HepG2 (cell line): Measurements from ENCODE around the gene ZMIZ1. TPM values are rescaled to one million over a fixed set of nuclear protein-coding genes. Genes with fewer than 3 reads are reported as not detected.

ENCODE experiments used
- CENPT ChIP-seq: sonication (generic); formaldehyde crosslinking; IDR thresholded peaks from 2 replicates; pipeline ENCODE4 v1.8.0; 2022; ENCODE audit warnings: low read depth, mild to moderate bottlenecking, moderate library complexity, missing genetic modification reagents
- CREM ChIP-seq, 2 experiments: sonication (generic) in 1 of 2; formaldehyde crosslinking in 1 of 2; IDR thresholded peaks; 2 replicates each; pipeline versions ENCODE4 v1.4.0 to v1.6.1; 2016 to 2020; ENCODE audit warnings: antibody characterized with exemption in 1 of 2, mild to moderate bottlenecking in 1 of 2, missing genetic modification reagents in 1 of 2
- GPBP1L1 ChIP-seq: sonication (generic); formaldehyde crosslinking; IDR thresholded peaks from 2 replicates; pipeline ENCODE4 v1.5.0; 2020; ENCODE audit warnings: mild to moderate bottlenecking, missing genetic modification reagents
- HHEX ChIP-seq: IDR thresholded peaks from 2 replicates; pipeline ENCODE4 v1.6.1; 2016; ENCODE audit warnings: control low read depth
- NR2F6 ChIP-seq, 2 experiments: IDR thresholded peaks; 2 replicates each; pipeline ENCODE4 v1.6.1; 2016; ENCODE audit warnings: antibody characterized with exemption in 1 of 2, mild to moderate bottlenecking in 1 of 2
- TARDBP ChIP-seq: sonication (generic); formaldehyde crosslinking; IDR thresholded peaks from 2 replicates; pipeline ENCODE4 v1.8.0; 2022; ENCODE audit warnings: mild to moderate bottlenecking, missing genetic modification reagents
- THAP7 ChIP-seq: sonication (generic); formaldehyde crosslinking; IDR thresholded peaks from 2 replicates; pipeline ENCODE4 v1.8.1; 2023; ENCODE audit warnings: mild to moderate bottlenecking, missing genetic modification reagents
- WIZ ChIP-seq: sonication (generic); formaldehyde crosslinking; IDR thresholded peaks from 2 replicates; pipeline ENCODE4 v1.5.1; 2020; ENCODE audit warnings: mild to moderate bottlenecking, missing genetic modification reagents
- ZBTB40 ChIP-seq, 2 experiments: fragments of 450-650 bp in 1 of 2; sonication (generic) in 1 of 2; formaldehyde crosslinking in 1 of 2; IDR thresholded peaks; 2 replicates each; pipeline versions ENCODE4 v1.6.1 to v1.8.0; 2016 to 2022; ENCODE audit warnings: antibody characterized with exemption in 1 of 2, mild to moderate bottlenecking in 1 of 2, missing genetic modification reagents in 1 of 2
- ZKSCAN5 ChIP-seq: sonication (generic); formaldehyde crosslinking; IDR thresholded peaks from 2 replicates; pipeline ENCODE4 v1.5.1; 2020; ENCODE audit warnings: mild to moderate bottlenecking, missing genetic modification reagents
- ZNF687 ChIP-seq: sonication (generic); formaldehyde crosslinking; IDR thresholded peaks from 2 replicates; pipeline ENCODE4 v1.5.1; 2020; ENCODE audit warnings: mild to moderate bottlenecking, missing genetic modification reagents, moderate library complexity
- ZNF7 ChIP-seq: IDR thresholded peaks from 2 replicates; pipeline ENCODE4 v1.6.1; 2016; ENCODE audit warnings: missing biosample characterization, missing genetic modification reagents
- ZNF746 ChIP-seq: sonication (generic); formaldehyde crosslinking; IDR thresholded peaks from 2 replicates; pipeline ENCODE4 v1.8.0; 2022; ENCODE audit warnings: mild to moderate bottlenecking, missing genetic modification reagents
- ZNF83 ChIP-seq: sonication (generic); formaldehyde crosslinking; IDR thresholded peaks from 2 replicates; pipeline ENCODE4 v1.4.0; 2020; ENCODE audit warnings: missing genetic modification reagents, mild to moderate bottlenecking, borderline replicate concordance
- polyA plus RNA-seq, 8 experiments: library from polyadenylated mRNA; depleted of rRNA in 3 of 8; stranded (reverse) in 7 of 8; unstranded in 1 of 8; fragments of >200 nt; fragmentation: Illumina TruSeq in 4 of 8; extraction: Trizol in 4 of 8; gene quantifications; 2 replicates each; pipeline versions ENCODE4 v1.2.1 to v1.2.3, GENCODE V29; 2011 to 2016; ENCODE audit warnings: low read depth in 4 of 8, missing spikeins in 1 of 8, mixed read lengths in 1 of 8; ENCODE audit not compliant: insufficient read depth in 1 of 8
- total RNA-seq, 5 experiments: library from RNA; depleted of rRNA; stranded (reverse); fragments of >200 nt; fragmentation: Illumina TruSeq; extraction: Trizol; gene quantifications; 2 replicates each; pipeline ENCODE4 v1.2.3, GENCODE V29; 2016; ENCODE audit warnings: low read depth in 1 of 5

Gene ZMIZ1
- total and polyA plus RNA-seq, 2 of the 13 experiments (the other 11 are each of a cell fraction or from before 2014, with no cell fraction given), result 5.3 to 10.2 TPM

GRCh38 chr10:79071396-79071923, 2.7 kb downstream of the ZMIZ1 start (continued):
- TF ChIP-seq ZKSCAN5 (no peak), ZNF687 (CRISPR knock-in tag) (peak; percentile 50), TARDBP (CRISPR knock-in tag) (no peak), GPBP1L1 (no peak), ZNF7 (no peak), CENPT (CRISPR knock-in tag) (no peak), CREM (IDR thresholded peaks at IDR 0.05) (0 out of 2 replicates have a peak, but pooled peaks have one; percentile 21), CREM (CRISPR knock-in tag; IDR thresholded peaks at IDR 0.05) (no peak), ZNF83 (CRISPR knock-in tag) (no peak), NR2F6 (IDR thresholded peaks at IDR 0.05) (peak; percentile 60), NR2F6 (CRISPR knock-in tag; IDR thresholded peaks at IDR 0.05) (peak; percentile 30; the same call in 1 of the 2 replicates), ZBTB40 (IDR thresholded peaks at IDR 0.05) (no peak), ZBTB40 (CRISPR knock-in tag; IDR thresholded peaks at IDR 0.05) (0 out of 2 replicates have a peak, but pooled peaks have one; percentile 58), ZNF746 (CRISPR knock-in tag) (peak; percentile 63), WIZ (CRISPR knock-in tag) (no peak), THAP7 (CRISPR knock-in tag) (no peak), HHEX (CRISPR knock-in tag) (no peak)
